H9 (cell line): Measurements from ENCODE around the gene LRP1B. TPM values are rescaled to one million over a fixed set of nuclear protein-coding genes. Genes with fewer than 3 reads are reported as not detected.

Source experiments
- DNase-seq: peaks from one replicate; pipeline ENCODE4 v3.0.0-alpha.2; 2017
- H2AFZ ChIP-seq: one replicate; pipeline ENCODE4 v1.6.1; 2013; ENCODE audit warnings: mild to moderate bottlenecking, low read length, control low read depth, moderate library complexity
- H2AK5ac ChIP-seq: 2 replicates; pipeline ENCODE4 v1.6.1; 2013; ENCODE audit warnings: low read length, control low read depth, mixed read lengths; ENCODE audit not compliant: insufficient read length
- H2BK120ac ChIP-seq: one replicate; pipeline ENCODE4 v1.6.1; 2013; ENCODE audit warnings: low read depth, mild to moderate bottlenecking, low read length, control low read depth, inconsistent platforms; ENCODE audit not compliant: poor library complexity, severe bottlenecking
- H2BK12ac ChIP-seq: 2 replicates; pipeline ENCODE4 v1.6.1; 2013; ENCODE audit warnings: low read length, control low read depth, mixed read lengths, low read depth; ENCODE audit not compliant: insufficient read length
- H2BK15ac ChIP-seq: 2 replicates; pipeline ENCODE4 v1.6.1; 2013; ENCODE audit warnings: low read depth, low read length, control low read depth
- H2BK20ac ChIP-seq: one replicate; pipeline ENCODE4 v1.6.1; 2013; ENCODE audit warnings: low read depth, mild to moderate bottlenecking, low read length, control low read depth, inconsistent platforms; ENCODE audit not compliant: poor library complexity, severe bottlenecking
- H2BK5ac ChIP-seq: 2 replicates; pipeline ENCODE4 v1.6.1; 2013; ENCODE audit warnings: low read length, control low read depth, mixed read lengths; ENCODE audit not compliant: insufficient read length
- H3K14ac ChIP-seq: 2 replicates; pipeline ENCODE4 v1.6.1; 2013; ENCODE audit warnings: low read length, control low read depth; ENCODE audit not compliant: insufficient read depth
- H3K18ac ChIP-seq: 2 replicates; pipeline ENCODE4 v1.6.1; 2013; ENCODE audit warnings: low read depth, mild to moderate bottlenecking, mixed read lengths, low read length, control low read depth; ENCODE audit not compliant: insufficient read length
- H3K23ac ChIP-seq: 2 replicates; pipeline ENCODE4 v1.6.1; 2013; ENCODE audit warnings: low read length, control low read depth, mixed read lengths, low read depth; ENCODE audit not compliant: insufficient read length
- H3K23me2 ChIP-seq: 2 replicates; pipeline ENCODE4 v1.6.1; 2013; ENCODE audit warnings: low read depth, mild to moderate bottlenecking, mixed read lengths, low read length, control low read depth; ENCODE audit not compliant: insufficient read length, poor library complexity, severe bottlenecking
- H3K27ac ChIP-seq: 2 replicates; pipeline ENCODE4 v1.5.1; 2013; ENCODE audit warnings: low read length, control low read depth, mixed read lengths, low read depth; ENCODE audit not compliant: insufficient read length
- H3K27me3 ChIP-seq: 2 replicates; pipeline ENCODE4 v1.6.1; 2013; ENCODE audit warnings: low read length, control low read depth, inconsistent platforms; ENCODE audit not compliant: insufficient read depth
- H3K4ac ChIP-seq: 2 replicates; pipeline ENCODE4 v1.6.1; 2013; ENCODE audit warnings: low read depth, mild to moderate bottlenecking, control low read depth, inconsistent platforms, low read length, moderate library complexity
- H3K4me1 ChIP-seq: 2 replicates; pipeline ENCODE4 v1.6.1; 2013; ENCODE audit warnings: low read length, control low read depth, inconsistent platforms; ENCODE audit not compliant: insufficient read depth
- H3K4me2 ChIP-seq: 2 replicates; pipeline ENCODE4 v1.6.1; 2013; ENCODE audit warnings: low read length, control low read depth, mixed read lengths; ENCODE audit not compliant: insufficient read length, insufficient read depth
- H3K56ac ChIP-seq: 2 replicates; pipeline ENCODE4 v1.6.1; 2013; ENCODE audit warnings: low read depth, mild to moderate bottlenecking, mixed read lengths, low read length, control low read depth; ENCODE audit not compliant: insufficient read length
- H3K79me1 ChIP-seq: 2 replicates; pipeline ENCODE4 v1.6.1; 2013; ENCODE audit warnings: low read depth, mild to moderate bottlenecking, moderate library complexity, low read length, control low read depth, inconsistent platforms; ENCODE audit not compliant: insufficient read depth, poor library complexity, severe bottlenecking
- H3K79me2 ChIP-seq: 2 replicates; pipeline ENCODE4 v1.6.1; 2013; ENCODE audit warnings: low read length, control low read depth, inconsistent platforms; ENCODE audit not compliant: insufficient read depth
- H3K9ac ChIP-seq: 2 replicates; pipeline ENCODE4 v1.6.1; 2013; ENCODE audit warnings: low read length, control low read depth, mixed read lengths; ENCODE audit not compliant: insufficient read length; ENCODE audit errors: extremely low read depth
- H3K9me3 ChIP-seq: one replicate; pipeline ENCODE4 v1.6.1; 2013; ENCODE audit warnings: low read depth, low read length, inconsistent platforms; ENCODE audit not compliant: control insufficient read depth
- H3T11ph ChIP-seq: one replicate; pipeline ENCODE4 v1.6.1; 2013; ENCODE audit warnings: mild to moderate bottlenecking, low read length, control low read depth, inconsistent platforms
- H4K20me1 ChIP-seq: one replicate; pipeline ENCODE4 v1.6.1; 2013; ENCODE audit not compliant: control insufficient read depth, insufficient read length, insufficient read depth
- H4K5ac ChIP-seq: 2 replicates; pipeline ENCODE4 v1.6.1; 2013; ENCODE audit warnings: low read depth, mild to moderate bottlenecking, mixed read lengths, low read length, control low read depth; ENCODE audit not compliant: insufficient read length
- H4K8ac ChIP-seq: replicated peaks from 2 replicates; pipeline ENCODE4 v1.6.1; 2013; ENCODE audit warnings: low read length, control low read depth, mixed read lengths, low read depth; ENCODE audit not compliant: insufficient read length
- H4K91ac ChIP-seq: 2 replicates; pipeline ENCODE4 v1.6.1; 2013; ENCODE audit warnings: low read depth, mild to moderate bottlenecking, moderate library complexity, mixed read lengths, low read length, control low read depth; ENCODE audit not compliant: insufficient read length
- H3K27ac Mint-ChIP-seq, 3 experiments: 2 replicates in 2 of 3; 3 replicates in 1 of 3; pipeline ENCODE4 v1.8.0; 2020 to 2021; ENCODE audit warnings: mixed read lengths in 3 of 3, mild to moderate bottlenecking in 1 of 3, moderate library complexity in 1 of 3
- H3K27me3 Mint-ChIP-seq: 2 replicates; pipeline ENCODE4 v1.8.0; 2021; ENCODE audit warnings: low read depth, mild to moderate bottlenecking, moderate library complexity, mixed read lengths
- H3K36me3 Mint-ChIP-seq, 3 experiments: 2 replicates in 2 of 3; 3 replicates in 1 of 3; pipeline ENCODE4 v1.8.0; 2020 to 2021; ENCODE audit warnings: low read depth in 3 of 3, mixed read lengths in 3 of 3; ENCODE audit not compliant: insufficient read depth in 1 of 3
- H3K4me1 Mint-ChIP-seq, 2 experiments: 2 replicates each; pipeline ENCODE4 v1.8.0; 2020; ENCODE audit warnings: mixed read lengths in 2 of 2
- H3K4me3 Mint-ChIP-seq, 2 experiments: 2 replicates in 1 of 2; 3 replicates in 1 of 2; pipeline ENCODE4 v1.8.0; 2020 to 2021; ENCODE audit warnings: mild to moderate bottlenecking in 2 of 2, mixed read lengths in 2 of 2, moderate library complexity in 1 of 2
- H3K9me3 Mint-ChIP-seq, 2 experiments: 2 replicates in 1 of 2; 3 replicates in 1 of 2; pipeline ENCODE4 v1.8.0; 2020; ENCODE audit warnings: mild to moderate bottlenecking in 2 of 2, mixed read lengths in 2 of 2, moderate library complexity in 1 of 2
- CTCF ChIP-seq: fragments of 200-600 bp; sonication (generic); conservative IDR thresholded peaks from 3 replicates; pipeline ENCODE4 v1.8.0; 2021; ENCODE audit warnings: antibody characterized with exemption, mild to moderate bottlenecking
- WGBS: extraction: QIAGEN DNeasy Blood & Tissue Kit; methylation state at CpG from one replicate; pipeline ENCODE4 v1.1.7; 2013; ENCODE audit warnings: missing lambda C conversion rate, low lambda C conversion rate, mixed read lengths; ENCODE audit not compliant: insufficient read length; ENCODE audit errors: extremely low coverage; 5-methylcytosine and 5-hydroxymethylcytosine counted together
- total RNA-seq: library from RNA; stranded (reverse); gene quantifications from 2 replicates; pipeline ENCODE4 v1.2.1, GENCODE V29; 2021

The LRP1B gene
- total RNA-seq, 1 experiment from 2014 or later = not detected

GRCh38 chr2:140662504-140662903 is 1468.3 kb downstream of the LRP1B start:
- Histone ChIP-seq H3K79me2 (no peaks in the 10 kb centered on the region), H3K56ac (no peak overlapping the region), H3K27ac (no peak overlapping the region), H3K9ac (no peak overlapping the region), H3K18ac (no peak overlapping the region), H3K9me3 (no peaks in the 10 kb centered on the region), H3K4me2 (no peak overlapping the region), H3K79me1 (no peaks in the 10 kb centered on the region), H4K5ac (no peak overlapping the region), H3K23me2 (no peaks in the 10 kb centered on the region), H2BK20ac (no peak overlapping the region), H3K23ac (no peak overlapping the region), H2AK5ac (no peak overlapping the region), H3K14ac (no peak overlapping the region), H4K91ac (no peak overlapping the region), H3K27me3 (no peaks in the 10 kb centered on the region), H2BK15ac (no peak overlapping the region), H2BK5ac (no peak overlapping the region), H4K20me1 (no peaks in the 10 kb centered on the region), H2BK120ac (no peak overlapping the region), H3K4me1 (no peaks in the 10 kb centered on the region), H4K8ac (no peak overlapping the region), H2AFZ (no peak overlapping the region), H3K4ac (no peak overlapping the region), H3T11ph (no peak overlapping the region), H2BK12ac (no peak overlapping the region)
- H3K4me1 Mint-ChIP-seq = no peaks in the 10 kb centered on the region
- no peak for TF ChIP-seq CTCF
- DNase-seq = no peak
- WGBS = no CpG with 5 or more reads among the region's 1 CpG
- H3K4me3 Mint-ChIP-seq = no peak overlapping the region
- no peak overlapping the region for H3K27ac Mint-ChIP-seq
- H3K27me3 Mint-ChIP-seq = no peaks in the 10 kb centered on the region
- H3K9me3 Mint-ChIP-seq = no peaks in the 10 kb centered on the region
- H3K36me3 Mint-ChIP-seq = no peaks in the 10 kb centered on the region
